ENCODE measurements around the gene MIAT.

MIAT gene

DNA sequence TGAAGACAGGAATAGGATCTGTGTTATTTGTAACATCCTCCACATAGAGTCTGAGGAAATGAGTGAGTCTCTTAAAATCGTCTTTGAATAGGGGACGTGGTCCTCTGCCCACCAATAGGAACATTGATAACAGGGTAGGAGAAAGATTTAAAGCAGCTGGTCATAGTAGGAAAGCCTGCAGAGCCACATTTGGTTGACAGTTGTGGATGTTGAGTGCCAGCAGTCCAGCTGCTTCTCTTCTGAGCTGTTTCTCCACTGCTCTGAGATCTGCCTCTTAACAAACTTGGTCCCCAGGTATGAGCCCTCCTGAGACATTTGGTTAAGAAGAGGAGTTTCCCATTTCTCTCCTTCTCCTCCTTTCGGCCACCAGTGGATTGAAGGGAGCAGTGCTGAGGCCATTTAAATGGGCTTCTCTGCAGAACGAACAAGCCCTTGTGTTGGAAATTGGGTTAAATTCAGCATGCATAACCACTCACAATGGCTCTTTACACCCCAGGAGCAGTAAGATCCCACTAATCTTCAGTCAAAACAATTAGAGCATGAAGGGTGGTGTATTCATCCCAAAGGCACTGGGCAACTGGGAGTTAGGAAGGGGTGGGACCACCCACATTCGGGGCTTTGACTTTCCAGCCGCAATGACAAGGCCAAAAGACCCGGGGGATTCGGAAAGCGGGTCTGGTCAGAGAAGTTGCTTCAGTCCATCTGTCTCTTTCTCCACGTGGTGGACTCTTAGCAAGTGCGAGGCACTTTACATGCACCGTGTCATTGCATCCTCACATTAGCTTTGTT is 32.3 kb downstream of the MIAT start:
- H3K27ac ChIP-seq (ENCODE audit: extremely low read depth, low read depth, low read length), result no peak overlapping the region
- ChIA-PET POLR2A (no interaction called here), CTCF (interaction anchor here (0.6 to 0.8 kb wide), 2 partner anchors 17 to 31 kb away, joined by 3 to 4 read pairs; no protein-coding TSS in a partner anchor)
- TF ChIP-seq KLF10 (tag by site-specific recombination; IDR thresholded peaks at IDR 0.05) (no peak), GLIS2 (tag by site-specific recombination; IDR thresholded peaks at IDR 0.05) (no peak)
- H3K4me1 ChIP-seq (ENCODE audit: control insufficient read depth, insufficient read depth, low read length), result no peaks in the 10 kb centered on the region
- H3K36me3 ChIP-seq (ENCODE audit: control insufficient read depth in 2 of 2, insufficient read depth in 1 of 2, low read length in 2 of 2), result peaks cover 0 to 3% of the 10 kb centered on the region in 2 experiments; a peak in 1 of 3 replicates
- no peak overlapping the region for H3K4me3 ChIP-seq (ENCODE audit: low read depth, low read length)
- H3K9me3 ChIP-seq (ENCODE audit: control insufficient read depth, insufficient read depth, low read depth, low read length), result no peaks in the 10 kb centered on the region

GRCh38 chr22:26690654-26691376 is 33.4 kb downstream of the MIAT start:
- Histone ChIP-seq H3K4me1 (ENCODE audit: control insufficient read depth, insufficient read depth, low read length) (no peaks in the 10 kb centered on the region), H3K4me3 (ENCODE audit: low read depth, low read length) (no peak overlapping the region), H3K27ac (ENCODE audit: extremely low read depth, low read depth, low read length) (no peak overlapping the region), H3K36me3 (ENCODE audit: control insufficient read depth in 2 of 2, insufficient read depth in 1 of 2, low read length in 2 of 2) (peaks cover 0 to 3% of the 10 kb centered on the region in 2 experiments; a peak in 1 of 3 replicates), H3K9me3 (ENCODE audit: control insufficient read depth, insufficient read depth, low read depth, low read length) (no peaks in the 10 kb centered on the region)
- POLR2A ChIA-PET, result no interaction called here
- CTCF ChIA-PET, result interaction anchor here (0.9 to 4.4 kb wide), 2 partner anchors 12 to 17 kb away, joined by 3 to 16 read pairs; no protein-coding TSS in a partner anchor
- TF ChIP-seq ZNF155 (tag by site-specific recombination; IDR thresholded peaks at IDR 0.05) (no peak), ZNF10 (tag by site-specific recombination; IDR thresholded peaks at IDR 0.05) (peak; percentile 96)

- no peaks in the 10 kb centered on the region for H3K9me3 ChIP-seq (ENCODE audit: control insufficient read depth, insufficient read depth, low read depth, low read length)
- no peak overlapping the region for H3K4me3 ChIP-seq (ENCODE audit: low read depth, low read length)
- H3K4me1 ChIP-seq (ENCODE audit: control insufficient read depth, insufficient read depth, low read length), result no peaks in the 10 kb centered on the region
- H3K36me3 ChIP-seq (ENCODE audit: control insufficient read depth in 2 of 2, insufficient read depth in 1 of 2, low read length in 2 of 2), result peaks cover 0 to 3% of the 10 kb centered on the region in 2 experiments; a peak in 1 of 3 replicates
- TF ChIP-seq ZNF629 (tag by site-specific recombination; IDR thresholded peaks at IDR 0.05) (no peak), ZNF112 (tag by site-specific recombination; IDR thresholded peaks at IDR 0.05) (no peak), KLF9 (tag by site-specific recombination; IDR thresholded peaks at IDR 0.05; ENCODE audit: low read depth) (no peak), KLF8 (tag by site-specific recombination; IDR thresholded peaks at IDR 0.05) (no peak), PRDM1 (tag by site-specific recombination; IDR thresholded peaks at IDR 0.05) (no peak), ZNF768 (tag by site-specific recombination; IDR thresholded peaks at IDR 0.05) (0 out of 2 replicates have a peak, but pooled peaks have one; percentile 37)
- no peak overlapping the region for H3K27ac ChIP-seq (ENCODE audit: extremely low read depth, low read depth, low read length)
- POLR2A ChIA-PET, result no interaction called here
- CTCF ChIA-PET, result interaction anchor here (0.9 to 4.4 kb wide), 2 partner anchors 13 to 18 kb away, joined by 3 to 16 read pairs; no protein-coding TSS in a partner anchor
Observed at GRCh38 chr22:26691377-26691716, 34.0 kb downstream of the MIAT start.

DNA sequence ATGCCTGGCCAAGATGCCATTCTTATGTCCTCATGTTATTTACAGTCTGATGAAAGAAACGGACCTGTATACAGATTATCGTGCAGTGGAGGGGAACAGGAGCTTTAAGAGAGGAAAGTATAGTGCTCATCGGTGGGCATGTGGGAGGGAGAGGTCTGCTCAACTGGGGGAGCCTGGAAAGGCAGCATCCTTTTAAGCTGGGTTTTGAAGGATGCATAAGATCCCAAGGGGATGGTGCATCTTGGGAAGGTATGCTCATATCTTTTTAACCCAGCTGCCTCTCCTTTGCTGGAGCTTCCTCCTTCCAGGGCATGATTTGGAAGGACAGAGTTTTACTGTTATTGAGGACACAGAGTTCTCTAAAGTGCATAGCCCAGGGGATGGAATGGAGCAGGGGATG is 34.8 kb downstream of the MIAT start:
- H3K36me3 ChIP-seq (ENCODE audit: control insufficient read depth in 2 of 2, insufficient read depth in 1 of 2, low read length in 2 of 2), result peaks cover 0 to 3% of the 10 kb centered on the region in 2 experiments; a peak in 1 of 3 replicates
- no peak for TF ChIP-seq ZNF549 (tag by site-specific recombination; IDR thresholded peaks at IDR 0.05)
- TF ChIP-seq ZFP3 (tag by site-specific recombination; IDR thresholded peaks at IDR 0.05; ENCODE audit: low read depth), result peak; percentile 53; the same call in 1 of the 2 replicates
- no peaks in the 10 kb centered on the region for H3K4me1 ChIP-seq (ENCODE audit: control insufficient read depth, insufficient read depth, low read length)
- ChIA-PET POLR2A (no interaction called here), CTCF (interaction anchor here (4.4 kb wide), 1 partner anchor 14 kb away, joined by 16 read pairs; no protein-coding TSS in a partner anchor)
- no peak overlapping the region for H3K27ac ChIP-seq (ENCODE audit: extremely low read depth, low read depth, low read length)
- no peak overlapping the region for H3K4me3 ChIP-seq (ENCODE audit: low read depth, low read length)
- H3K9me3 ChIP-seq (ENCODE audit: control insufficient read depth, insufficient read depth, low read depth, low read length), result no peaks in the 10 kb centered on the region

DNA sequence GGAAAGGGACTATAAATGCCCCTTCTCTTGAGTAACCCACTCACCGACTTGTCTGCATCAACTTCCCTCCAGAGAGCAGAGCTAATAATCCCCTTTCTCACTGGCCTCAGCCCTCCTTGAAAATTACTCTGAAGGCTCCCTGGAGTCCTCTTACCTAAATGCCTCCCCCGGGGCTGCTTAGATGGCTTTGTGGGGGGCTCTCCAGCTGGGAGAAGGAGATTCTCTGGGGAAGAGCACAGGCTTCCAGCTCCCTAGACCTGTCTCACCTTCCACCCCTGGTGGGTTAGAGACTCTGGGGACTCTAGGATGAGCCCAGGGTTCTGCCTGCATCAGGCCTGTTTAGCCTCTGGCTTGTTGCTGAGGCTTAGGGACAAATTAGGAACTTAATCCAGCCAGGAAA is 39.8 kb downstream of the MIAT start:
- ChIA-PET POLR2A (no interaction called here), CTCF (interaction anchor here (0.8 to 1.3 kb wide), 2 partner anchors 10 to 1190 kb away, joined by 3 read pairs; no protein-coding TSS in a partner anchor)
- H3K4me3 ChIP-seq (ENCODE audit: low read depth, low read length), result no peak overlapping the region
- H3K4me1 ChIP-seq (ENCODE audit: control insufficient read depth, insufficient read depth, low read length), result no peaks in the 10 kb centered on the region
- no peaks in the 10 kb centered on the region for H3K9me3 ChIP-seq (ENCODE audit: control insufficient read depth, insufficient read depth, low read depth, low read length)
- H3K27ac ChIP-seq (ENCODE audit: extremely low read depth, low read depth, low read length), result no peak overlapping the region
- H3K36me3 ChIP-seq (ENCODE audit: control insufficient read depth in 2 of 2, insufficient read depth in 1 of 2, low read length in 2 of 2), result peaks cover 0 to 13% of the 10 kb centered on the region in 2 experiments; a peak in 1 of 3 replicates
- TF ChIP-seq GLIS1 (tag by site-specific recombination; IDR thresholded peaks at IDR 0.05) (peak; percentile 84), PBX3 (CRISPR knock-in tag; IDR thresholded peaks at IDR 0.05) (no peak), ZIC2 (tag by site-specific recombination; IDR thresholded peaks at IDR 0.05) (peak; percentile 84), ZNF529 (tag by site-specific recombination; IDR thresholded peaks at IDR 0.05; ENCODE audit: insufficient replicate concordance) (no peak), ZNF157 (tag by site-specific recombination; IDR thresholded peaks at IDR 0.05) (no peak)
- TF ChIP-seq, protein P1, sequence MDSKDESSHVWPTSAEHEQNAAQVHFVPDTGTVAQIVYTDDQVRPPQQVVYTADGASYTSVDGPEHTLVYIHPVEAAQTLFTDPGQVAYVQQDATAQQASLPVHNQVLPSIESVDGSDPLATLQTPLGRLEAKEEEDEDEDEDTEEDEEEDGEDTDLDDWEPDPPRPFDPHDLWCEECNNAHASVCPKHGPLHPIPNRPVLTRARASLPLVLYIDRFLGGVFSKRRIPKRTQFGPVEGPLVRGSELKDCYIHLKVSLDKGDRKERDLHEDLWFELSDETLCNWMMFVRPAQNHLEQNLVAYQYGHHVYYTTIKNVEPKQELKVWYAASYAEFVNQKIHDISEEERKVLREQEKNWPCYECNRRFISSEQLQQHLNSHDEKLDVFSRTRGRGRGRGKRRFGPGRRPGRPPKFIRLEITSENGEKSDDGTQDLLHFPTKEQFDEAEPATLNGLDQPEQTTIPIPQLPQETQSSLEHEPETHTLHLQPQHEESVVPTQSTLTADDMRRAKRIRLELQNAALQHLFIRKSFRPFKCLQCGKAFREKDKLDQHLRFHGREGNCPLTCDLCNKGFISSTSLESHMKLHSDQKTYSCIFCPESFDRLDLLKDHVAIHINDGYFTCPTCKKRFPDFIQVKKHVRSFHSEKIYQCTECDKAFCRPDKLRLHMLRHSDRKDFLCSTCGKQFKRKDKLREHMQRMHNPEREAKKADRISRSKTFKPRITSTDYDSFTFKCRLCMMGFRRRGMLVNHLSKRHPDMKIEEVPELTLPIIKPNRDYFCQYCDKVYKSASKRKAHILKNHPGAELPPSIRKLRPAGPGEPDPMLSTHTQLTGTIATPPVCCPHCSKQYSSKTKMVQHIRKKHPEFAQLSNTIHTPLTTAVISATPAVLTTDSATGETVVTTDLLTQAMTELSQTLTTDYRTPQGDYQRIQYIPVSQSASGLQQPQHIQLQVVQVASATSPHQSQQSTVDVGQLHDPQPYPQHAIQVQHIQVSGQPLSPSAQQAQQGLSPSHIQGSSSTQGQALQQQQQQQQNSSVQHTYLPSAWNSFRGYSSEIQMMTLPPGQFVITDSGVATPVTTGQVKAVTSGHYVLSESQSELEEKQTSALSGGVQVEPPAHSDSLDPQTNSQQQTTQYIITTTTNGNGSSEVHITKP (tag by site-specific recombination; IDR thresholded peaks at IDR 0.05), result no peak

All from HEK293 (cell line).